ENCODE results near the gene MAP3K13. TPM values are rescaled to one million over a fixed set of nuclear protein-coding genes. Genes with fewer than 3 reads are reported as not detected.

Gene MAP3K13
- total RNA-seq, 3 donors from 2014 or later (not counting 1 experiment from before 2014, with no cell fraction given) = 3.3 to 11.8 (median 9.8) TPM

- Mint-ChIP-seq H3K9me3 (no peaks in the 10 kb centered on the region), H3K27ac (no peak overlapping the region), H3K4me3 (no peak overlapping the region), H3K36me3 (no peaks in the 10 kb centered on the region), H3K4me1 (no peaks in the 10 kb centered on the region), H3K27me3 (ENCODE audit: low read depth in 2 of 2) (peaks cover 7 to 17% of the 10 kb centered on the region in 2 donors)
- Histone ChIP-seq H3K9me3 (ENCODE audit: control insufficient read depth, insufficient read depth, low read length) (no peaks in the 10 kb centered on the region), H3K36me3 (ENCODE audit: control insufficient read depth, insufficient read depth, low read length) (no peaks in the 10 kb centered on the region), H3K4me1 (ENCODE audit: control insufficient read depth, insufficient read depth, low read length) (no peaks in the 10 kb centered on the region), H3K27ac (ENCODE audit: low read length) (no peak overlapping the region), H3K27me3 (ENCODE audit: control insufficient read depth, insufficient read depth, low read length) (peaks cover 2% of the 10 kb centered on the region), H3K4me3 (ENCODE audit: low read length) (no peak overlapping the region)
- ATAC-seq (no peak), DNase-seq (no peak)
- intact Hi-C loops (cut with micrococcal nuclease) = no loop called here
- no peak for TF ChIP-seq CTCF (IDR thresholded peaks at IDR 0.05)
- WGBS (ENCODE audit: insufficient coverage) = 90% methylated on average over 7 of the region's 7 CpGs
Observed at GRCh38 chr3:185521349-185522138, 158.6 kb downstream of the MAP3K13 start.

GRCh38 chr3:185526349-185526951, 163.5 kb downstream of the MAP3K13 start:
- no peaks in the 10 kb centered on the region for H3K9me3 Mint-ChIP-seq
- no peaks in the 10 kb centered on the region for H3K9me3 ChIP-seq (ENCODE audit: control insufficient read depth, insufficient read depth, low read length)
- no peak for TF ChIP-seq CTCF (IDR thresholded peaks at IDR 0.05)
- DNase-seq (no peak), ATAC-seq (no peak)
- no peaks in the 10 kb centered on the region for H3K36me3 Mint-ChIP-seq
- no peaks in the 10 kb centered on the region for H3K4me1 Mint-ChIP-seq
- peaks cover 5 to 14% of the 10 kb centered on the region in 2 donors for H3K27me3 Mint-ChIP-seq (ENCODE audit: low read depth in 2 of 2)
- intact Hi-C loops (cut with micrococcal nuclease) = no loop called here
- H3K27ac Mint-ChIP-seq = no peak overlapping the region
- no CpG with 5 or more reads among the region's 2 CpGs for WGBS (ENCODE audit: insufficient coverage)
- H3K36me3 ChIP-seq (ENCODE audit: control insufficient read depth, insufficient read depth, low read length) = no peaks in the 10 kb centered on the region
- no peak overlapping the region for H3K4me3 ChIP-seq (ENCODE audit: low read length)
- H3K27ac ChIP-seq (ENCODE audit: low read length) = no peak overlapping the region
- no peaks in the 10 kb centered on the region for H3K27me3 ChIP-seq (ENCODE audit: control insufficient read depth, insufficient read depth, low read length)
- H3K4me1 ChIP-seq (ENCODE audit: control insufficient read depth, insufficient read depth, low read length) = no peaks in the 10 kb centered on the region
- no peak overlapping the region for H3K4me3 Mint-ChIP-seq

- peaks cover 2 to 14% of the 10 kb centered on the region in 2 donors for H3K27me3 Mint-ChIP-seq (ENCODE audit: low read depth in 2 of 2)
- Histone ChIP-seq H3K36me3 (ENCODE audit: control insufficient read depth, insufficient read depth, low read length) (no peaks in the 10 kb centered on the region), H3K4me1 (ENCODE audit: control insufficient read depth, insufficient read depth, low read length) (no peaks in the 10 kb centered on the region), H3K4me3 (ENCODE audit: low read length) (no peak overlapping the region), H3K9me3 (ENCODE audit: control insufficient read depth, insufficient read depth, low read length) (no peaks in the 10 kb centered on the region), H3K27me3 (ENCODE audit: control insufficient read depth, insufficient read depth, low read length) (no peaks in the 10 kb centered on the region), H3K27ac (ENCODE audit: low read length) (no peak overlapping the region)
- intact Hi-C loops (cut with micrococcal nuclease) = no loop called here
- H3K4me3 Mint-ChIP-seq = no peak overlapping the region
- H3K27ac Mint-ChIP-seq = no peak overlapping the region
- 91% methylated on average over 9 of the region's 9 CpGs for WGBS (ENCODE audit: insufficient coverage)
- H3K9me3 Mint-ChIP-seq = no peaks in the 10 kb centered on the region
- ATAC-seq (no peak), DNase-seq (no peak)
- H3K36me3 Mint-ChIP-seq = no peaks in the 10 kb centered on the region
- no peak for TF ChIP-seq CTCF (IDR thresholded peaks at IDR 0.05)
- H3K4me1 Mint-ChIP-seq = no peaks in the 10 kb centered on the region
Observed at GRCh38 chr3:185527364-185527763, 164.4 kb downstream of the MAP3K13 start.
